Bronchial epithelial cell (primary cell): ENCODE measurements around the gene RANBP10. TPM values are rescaled to one million over a fixed set of nuclear protein-coding genes. Genes with fewer than 3 reads are reported as not detected.

ENCODE experiments used
- DNase-seq: peaks from one replicate; pipeline ENCODE4 v3.0.0-alpha.2; 2010; ENCODE audit warnings: low read depth
- FAIRE-seq: peaks from 2 replicates; lab custom pipeline; 2011; peaks lifted over from hg19 to GRCh38; lab: Jason Lieb, UNC
- H3K27me3 ChIP-seq: 2 replicates; pipeline ENCODE4 v1.5.1; 2011; ENCODE audit warnings: low read length; ENCODE audit not compliant: control insufficient read depth, insufficient read depth
- H3K36me3 ChIP-seq: 2 replicates; pipeline ENCODE4 v1.5.1; 2011; ENCODE audit warnings: low read length; ENCODE audit not compliant: control insufficient read depth, insufficient read depth
- H3K4me3 ChIP-seq: 2 replicates; pipeline ENCODE4 v1.5.1; 2011; ENCODE audit warnings: mild to moderate bottlenecking, low read depth, low read length, control low read depth
- CTCF ChIP-seq: IDR thresholded peaks from 2 replicates; pipeline ENCODE4 v1.5.1; 2011; ENCODE audit warnings: mild to moderate bottlenecking, moderate library complexity, low read length, control low read depth, inconsistent platforms; ENCODE audit not compliant: insufficient read depth, severe bottlenecking
- total RNA-seq: library from RNA; depleted of rRNA; stranded (reverse); fragments of >200 nt; gene quantifications from 2 replicates; pipeline ENCODE4 v1.2.1, GENCODE V29; 2014

The RANBP10 gene
- total RNA-seq, 1 donor from 2014 or later: 2.6 TPM

- FAIRE-seq (no peak), DNase-seq (no peak)
- TF ChIP-seq CTCF: no peak
- Histone ChIP-seq H3K27me3 (no peaks in the 10 kb centered on the region), H3K36me3 (peaks cover 1% of the 10 kb centered on the region), H3K4me3 (no peak overlapping the region)
Measured at GRCh38 chr16:67766291-67766690, 40.1 kb downstream of the RANBP10 start.

- Histone ChIP-seq H3K27me3 (no peaks in the 10 kb centered on the region), H3K4me3 (no peak overlapping the region), H3K36me3 (peaks cover 2% of the 10 kb centered on the region)
- no peak for TF ChIP-seq CTCF
- FAIRE-seq: no peak
- DNase-seq: no peak
Measured at GRCh38 chr16:67764158-67764667, 42.1 kb downstream of the RANBP10 start.

GRCh38 chr16:67763066-67763465, 43.3 kb downstream of the RANBP10 start:
- no peak for DNase-seq
- no peak for TF ChIP-seq CTCF
- no peaks in the 10 kb centered on the region for H3K27me3 ChIP-seq
- peaks cover 2% of the 10 kb centered on the region for H3K36me3 ChIP-seq
- no peak for FAIRE-seq
- no peak overlapping the region for H3K4me3 ChIP-seq

- Histone ChIP-seq H3K4me3 (no peak overlapping the region), H3K27me3 (no peaks in the 10 kb centered on the region), H3K36me3 (peaks cover 2% of the 10 kb centered on the region)
- no peak for TF ChIP-seq CTCF
- no peak for DNase-seq
- FAIRE-seq: no peak
Measured at GRCh38 chr16:67762385-67762784, 44.0 kb downstream of the RANBP10 start.

- DNase-seq (no peak), FAIRE-seq (no peak)
- TF ChIP-seq CTCF: no peak
- Histone ChIP-seq H3K27me3 (no peaks in the 10 kb centered on the region), H3K36me3 (peaks cover 2% of the 10 kb centered on the region), H3K4me3 (no peak overlapping the region)
Measured at GRCh38 chr16:67761924-67762323, 44.4 kb downstream of the RANBP10 start.

GRCh38 chr16:67760956-67761230, 45.5 kb downstream of the RANBP10 start:
- no peak overlapping the region for H3K4me3 ChIP-seq
- H3K27me3 ChIP-seq: no peaks in the 10 kb centered on the region
- no peak for DNase-seq
- peaks cover 2% of the 10 kb centered on the region for H3K36me3 ChIP-seq
- FAIRE-seq: no peak
- no peak for TF ChIP-seq CTCF
